A673 (cell line): ENCODE results near the gene MOCS2. TPM values are rescaled to one million over a fixed set of nuclear protein-coding genes. Genes with fewer than 3 reads are reported as not detected.

Experiments used
- BruUV-seq: library from RNA; stranded (reverse); fragments of 400-500 nt; replicated peaks from 2 replicates; lab custom pipeline; 2021; lab: Mats Ljungman, UMichigan
- CTCF ChIA-PET: fragments of 300-600 bp; sonication (Branson Sonifier 250); formaldehyde crosslinking; loops from one replicate; lab custom pipeline; 2022; ENCODE audit warnings: antibody characterized with exemption; lab: Charles Lee
- POLR2A ChIA-PET: fragments of 300-600 bp; sonication (Branson Sonifier 250); formaldehyde crosslinking; loops from one replicate; lab custom pipeline; 2022; ENCODE audit warnings: antibody characterized with exemption; ENCODE audit not compliant: low non-redundant PET; lab: Charles Lee
- DNase-seq: peaks from one replicate; pipeline ENCODE4 v3.0.0-alpha.2; 2015; ENCODE audit warnings: low spot score
- H3K27ac ChIP-seq: fragments of 200-600 bp; sonication (generic); 2 replicates; pipeline ENCODE4 v1.5.1; 2016; ENCODE audit warnings: mixed run types, low read depth, mild to moderate bottlenecking, mixed read lengths, antibody characterized with exemption, low read length; ENCODE audit not compliant: poor library complexity, severe bottlenecking
- H3K27me3 ChIP-seq: fragments of 200-600 bp; sonication (generic); replicated peaks from 2 replicates; pipeline ENCODE4 v1.6.1; 2017; ENCODE audit warnings: mixed run types, low read depth, mild to moderate bottlenecking, mixed read lengths, antibody characterized with exemption, low read length; ENCODE audit not compliant: insufficient read depth, poor library complexity
- H3K36me3 ChIP-seq: fragments of 200-600 bp; sonication (generic); 2 replicates; pipeline ENCODE4 v1.6.1; 2016; ENCODE audit warnings: mixed run types, mild to moderate bottlenecking, mixed read lengths, antibody characterized with exemption, low read length; ENCODE audit not compliant: insufficient read depth, poor library complexity, severe bottlenecking
- H3K4me1 ChIP-seq: fragments of 200-600 bp; sonication (generic); 2 replicates; pipeline ENCODE4 v1.6.1; 2017; ENCODE audit warnings: mixed run types, mild to moderate bottlenecking, mixed read lengths, antibody characterized with exemption, low read length; ENCODE audit not compliant: insufficient read depth, poor library complexity, severe bottlenecking
- H3K4me3 ChIP-seq: fragments of 200-600 bp; sonication (generic); 2 replicates; pipeline ENCODE4 v1.5.1; 2016; ENCODE audit warnings: low read depth, mixed run types, mild to moderate bottlenecking, mixed read lengths, low read length; ENCODE audit not compliant: poor library complexity, severe bottlenecking
- H3K9me3 ChIP-seq: fragments of 200-600 bp; sonication (generic); 2 replicates; pipeline ENCODE4 v1.6.1; 2016; ENCODE audit warnings: mixed run types, low read depth, mild to moderate bottlenecking, mixed read lengths, antibody characterized with exemption, low read length; ENCODE audit not compliant: poor library complexity, severe bottlenecking
- CTCF ChIP-seq: fragments of 300-800, 200-600 bp; sonication (generic); conservative IDR thresholded peaks from 2 replicates; pipeline ENCODE4 v1.5.1; 2017; ENCODE audit warnings: low read depth, mild to moderate bottlenecking, antibody characterized with exemption, low read length, moderate library complexity, mixed read lengths
- EZH2 ChIP-seq: fragments of 200-600 bp; sonication (generic); IDR thresholded peaks from 2 replicates; pipeline ENCODE4 v1.6.1; 2017; ENCODE audit warnings: borderline replicate concordance, low read depth, mild to moderate bottlenecking, mixed read lengths, antibody characterized with exemption, low read length; ENCODE audit not compliant: poor library complexity, severe bottlenecking
- intact Hi-C: fragments of 100-400 bp; cut with micrococcal nuclease; formaldehyde crosslinking; loops from one replicate; pipeline ENCODE4 v1.10.0; 2022; ENCODE audit not compliant: unreplicated experiment
- total RNA-seq: library from RNA; stranded (reverse); gene quantifications from 2 replicates; pipeline ENCODE4 v1.2.3, GENCODE V29; 2021

MOCS2 gene
- total RNA-seq, 1 experiment from 2014 or later, result 41.7 TPM

- no peaks in the 10 kb centered on the region for H3K9me3 ChIP-seq
- TF ChIP-seq EZH2, result no peak
- TF ChIP-seq CTCF, result no peak
- H3K4me3 ChIP-seq, result no peak overlapping the region
- H3K27me3 ChIP-seq, result no peaks in the 10 kb centered on the region
- no peaks in the 10 kb centered on the region for H3K36me3 ChIP-seq
- no peak overlapping the region for H3K27ac ChIP-seq
- POLR2A ChIA-PET, result no interaction called here
- DNase-seq, result peak; percentile 1
- BruUV-seq, result no TSS peak
- CTCF ChIA-PET, result no interaction called here
- intact Hi-C loops, result no loop called here
- H3K4me1 ChIP-seq, result no peaks in the 10 kb centered on the region
Observed at GRCh38 chr5:53130266-53130665, 20.7 kb upstream of the MOCS2 start.

DNA sequence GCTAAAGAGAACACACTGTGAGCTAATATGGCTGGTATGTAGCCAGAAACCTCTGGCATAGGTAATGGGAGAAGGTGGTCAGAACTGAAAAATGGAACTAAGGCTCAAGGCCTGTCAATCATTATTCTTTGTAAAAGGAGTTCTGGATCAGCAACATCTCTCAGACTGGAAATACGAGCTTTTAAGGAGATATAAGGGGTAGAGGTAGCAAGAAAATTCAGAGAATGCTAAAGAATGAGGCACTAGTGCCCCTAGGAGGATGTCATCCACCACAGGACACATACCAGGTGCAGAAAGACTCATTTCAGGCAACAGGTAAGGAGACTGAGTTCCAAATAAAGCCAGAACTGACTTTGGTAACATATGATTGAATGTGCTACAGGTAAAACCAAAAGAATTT lies 18.9 kb upstream of the MOCS2 start:
- Histone ChIP-seq H3K36me3 (no peaks in the 10 kb centered on the region), H3K9me3 (no peaks in the 10 kb centered on the region), H3K27me3 (no peaks in the 10 kb centered on the region), H3K4me1 (no peaks in the 10 kb centered on the region), H3K27ac (no peak overlapping the region), H3K4me3 (no peak overlapping the region)
- TF ChIP-seq EZH2, result no peak
- no peak for TF ChIP-seq CTCF
- DNase-seq, result no peak
- intact Hi-C loops, result no loop called here
- BruUV-seq, result no TSS peak
- ChIA-PET CTCF (no interaction called here), POLR2A (no interaction called here)

GRCh38 chr5:53127107-53127506 lies 17.6 kb upstream of the MOCS2 start:
- BruUV-seq, result no TSS peak
- no peak overlapping the region for H3K27ac ChIP-seq
- no peak for DNase-seq
- H3K4me1 ChIP-seq, result no peaks in the 10 kb centered on the region
- no peaks in the 10 kb centered on the region for H3K27me3 ChIP-seq
- POLR2A ChIA-PET, result no interaction called here
- H3K36me3 ChIP-seq, result no peaks in the 10 kb centered on the region
- CTCF ChIA-PET, result no interaction called here
- TF ChIP-seq EZH2, result no peak
- no peak for TF ChIP-seq CTCF
- intact Hi-C loops, result no loop called here
- no peaks in the 10 kb centered on the region for H3K9me3 ChIP-seq
- no peak overlapping the region for H3K4me3 ChIP-seq
